AG20443 (cell line): ENCODE results near the gene IFFO2.

Experiments used
- DNase-seq: peaks from one replicate; pipeline ENCODE4 v3.0.0; 2012; ENCODE audit warnings: low spot score, mixed read lengths

IFFO2 gene

GRCh38 chr1:18936814-18937481 is 19.5 kb downstream of the IFFO2 start:
- DNase-seq = no peak

GRCh38 chr1:18936471-18936813 is 20.0 kb downstream of the IFFO2 start:
- no peak for DNase-seq

DNA sequence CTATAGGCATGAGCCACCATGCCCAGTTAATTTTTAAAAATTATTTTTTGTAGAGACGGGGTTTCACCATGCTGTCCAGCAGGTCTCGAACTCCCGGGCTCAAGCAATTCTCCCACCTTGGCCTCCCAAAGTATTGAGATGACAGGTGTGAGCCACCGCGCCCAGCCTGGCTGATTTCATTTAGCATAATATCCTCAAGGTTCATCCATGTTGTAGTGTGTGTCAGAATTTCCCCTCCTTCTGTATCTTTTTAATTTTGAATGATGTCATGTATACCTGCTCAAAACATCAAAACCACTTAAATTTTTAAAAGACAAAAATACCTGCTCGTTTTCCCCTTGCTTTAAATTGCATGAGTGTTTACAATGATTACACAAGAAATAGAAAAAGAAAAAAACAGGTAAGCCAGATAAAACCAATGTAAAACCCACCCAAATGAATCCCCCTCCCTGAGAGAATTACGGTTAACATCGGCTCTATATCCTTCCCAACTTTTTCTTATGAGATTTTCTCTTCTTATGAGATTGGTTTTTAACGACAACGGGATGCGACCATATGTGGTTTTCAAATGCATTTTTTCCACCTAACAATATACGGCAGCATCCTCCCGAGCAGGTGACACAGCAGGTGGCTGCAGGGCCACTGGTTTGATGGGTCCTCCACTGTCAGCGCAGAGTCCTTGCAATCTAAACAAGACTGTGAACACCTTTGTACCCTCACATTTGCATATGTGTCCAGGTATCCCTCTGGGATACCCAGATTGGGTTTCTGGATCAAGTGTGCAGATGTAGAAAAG is 22.1 kb downstream of the IFFO2 start:
- no peak for DNase-seq

GRCh38 chr1:18932879-18933278 is 23.6 kb downstream of the IFFO2 start:
- no peak for DNase-seq

DNA sequence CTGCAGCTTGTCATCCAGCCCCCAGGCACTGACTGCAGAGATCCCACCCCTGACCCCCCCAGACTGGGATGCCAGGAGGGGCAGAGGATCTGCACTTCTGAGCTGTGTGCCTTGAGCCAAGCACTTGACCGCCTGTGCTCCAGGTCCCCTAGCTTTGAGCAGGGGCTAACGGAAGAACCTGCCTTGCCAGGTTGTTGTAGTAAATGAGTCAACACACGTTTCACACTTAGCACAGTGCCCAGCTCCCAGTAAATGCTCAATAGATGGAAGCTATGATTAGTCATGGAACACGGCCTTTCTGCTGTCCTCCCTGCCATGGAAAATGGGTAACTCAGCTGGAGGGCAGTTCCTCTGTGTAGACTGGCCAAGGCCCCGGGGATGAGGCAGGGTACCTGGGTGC is 24.1 kb downstream of the IFFO2 start:
- no peak for DNase-seq

DNA sequence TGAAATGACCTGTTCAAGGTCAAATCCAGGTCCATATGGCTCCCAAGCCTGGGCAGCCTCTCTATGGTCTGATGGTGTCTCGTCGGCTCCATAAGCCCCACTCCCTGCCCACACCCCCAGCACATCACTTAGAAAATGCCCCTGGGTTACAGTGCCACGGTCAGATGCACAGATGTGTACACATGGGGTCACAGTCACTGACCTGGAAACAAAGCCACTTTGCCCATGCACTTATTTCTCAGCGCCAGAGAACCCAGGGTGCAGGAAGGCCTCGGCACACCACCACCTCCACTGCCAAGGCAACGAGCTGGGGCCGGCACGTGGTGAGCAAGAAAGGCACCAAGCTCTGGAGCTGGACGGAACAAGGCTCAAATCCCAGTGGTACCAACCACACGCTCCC is 24.7 kb downstream of the IFFO2 start:
- DNase-seq = no peak

DNA sequence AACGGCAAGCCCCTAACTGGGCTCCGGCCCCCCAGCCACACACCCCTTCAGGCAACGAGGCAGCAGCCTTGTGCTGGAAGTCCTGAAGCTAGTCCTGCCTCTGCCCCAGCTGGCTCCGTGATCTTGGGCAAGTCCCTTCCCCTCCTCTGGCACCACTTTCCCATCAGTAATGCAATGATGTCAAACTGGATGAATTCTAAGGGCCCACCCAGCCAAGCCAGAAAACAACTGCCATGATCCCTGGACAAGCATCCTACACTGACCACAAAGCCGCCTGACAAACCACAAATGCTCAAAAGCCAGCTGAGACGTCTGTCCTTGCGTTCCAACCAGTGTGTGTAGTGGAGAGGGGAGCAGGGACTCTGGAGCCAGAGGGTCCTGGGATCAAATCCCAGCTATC is 26.8 kb downstream of the IFFO2 start:
- peak; percentile 71 for DNase-seq

DNA sequence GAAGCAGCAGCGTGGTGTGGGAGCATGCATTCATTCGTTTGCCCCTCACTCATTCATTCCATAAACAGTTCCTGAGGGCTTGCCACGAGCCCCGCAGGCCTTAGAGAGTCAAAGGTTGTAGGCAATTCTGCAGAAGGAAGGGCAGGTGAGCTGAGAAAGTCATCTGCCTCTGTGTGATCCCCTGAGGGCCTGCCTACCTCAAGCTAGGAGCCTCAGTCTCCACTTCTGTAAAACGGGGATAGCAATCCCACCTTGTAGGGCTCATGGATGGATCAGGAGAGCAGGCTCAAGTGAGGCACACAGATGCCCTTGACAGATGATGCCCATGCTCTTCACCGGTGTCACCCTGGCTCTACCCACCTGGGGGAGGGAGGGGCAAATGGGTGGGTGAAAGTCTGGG is 27.5 kb downstream of the IFFO2 start:
- DNase-seq = no peak

DNA sequence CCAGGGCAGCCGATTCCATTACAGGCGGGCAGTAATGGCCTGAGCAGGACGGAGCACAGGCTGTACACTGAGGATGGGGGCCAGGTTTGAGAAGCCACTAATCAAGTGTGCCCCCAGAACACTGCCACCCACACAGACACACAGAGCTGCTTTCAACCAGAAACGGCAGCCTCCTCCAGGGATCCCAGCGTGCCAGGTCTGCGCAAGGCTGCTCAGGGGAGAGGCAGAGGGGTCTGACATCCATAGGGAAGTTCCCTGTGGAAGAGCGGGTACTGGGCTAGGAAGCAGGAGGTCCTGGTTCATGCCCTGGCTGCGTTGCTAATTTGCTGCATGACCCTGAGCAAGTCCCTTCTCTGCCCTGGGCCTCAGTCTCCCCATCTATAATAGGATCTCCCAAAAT is 28.1 kb downstream of the IFFO2 start:
- DNase-seq = no peak

DNA sequence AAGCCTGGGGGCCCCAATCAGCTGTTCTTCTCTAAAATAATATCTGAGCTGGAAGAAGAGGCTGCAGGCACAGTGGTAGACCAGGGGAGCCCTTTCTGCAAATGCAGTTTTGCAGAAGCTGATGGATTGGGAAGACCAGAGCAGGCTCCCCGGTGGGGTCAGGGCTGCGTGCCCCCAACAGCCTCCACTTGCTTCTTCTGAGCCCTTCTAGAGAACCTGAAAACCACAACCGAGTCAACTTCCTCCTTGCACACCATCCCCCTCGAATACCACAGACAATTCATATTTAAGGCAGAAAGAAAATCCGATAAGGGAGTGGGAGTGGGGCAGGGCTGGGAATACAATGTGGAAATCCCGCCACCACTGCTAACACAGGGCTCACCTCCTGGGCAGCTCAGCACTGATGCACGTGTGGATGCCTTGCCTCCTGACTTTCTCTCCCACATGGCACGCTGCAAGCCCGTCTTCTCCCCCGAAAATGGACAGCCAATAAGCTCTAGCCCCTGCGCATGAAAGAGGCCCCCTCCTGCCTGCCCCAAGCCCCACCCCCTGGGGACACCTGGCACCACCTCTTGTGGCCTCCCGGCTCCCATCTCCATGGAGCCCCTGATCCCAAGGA is 28.7 kb downstream of the IFFO2 start:
- DNase-seq = no peak

- no peak for DNase-seq
Measured at GRCh38 chr1:18927082-18927653, 29.3 kb downstream of the IFFO2 start.

DNA sequence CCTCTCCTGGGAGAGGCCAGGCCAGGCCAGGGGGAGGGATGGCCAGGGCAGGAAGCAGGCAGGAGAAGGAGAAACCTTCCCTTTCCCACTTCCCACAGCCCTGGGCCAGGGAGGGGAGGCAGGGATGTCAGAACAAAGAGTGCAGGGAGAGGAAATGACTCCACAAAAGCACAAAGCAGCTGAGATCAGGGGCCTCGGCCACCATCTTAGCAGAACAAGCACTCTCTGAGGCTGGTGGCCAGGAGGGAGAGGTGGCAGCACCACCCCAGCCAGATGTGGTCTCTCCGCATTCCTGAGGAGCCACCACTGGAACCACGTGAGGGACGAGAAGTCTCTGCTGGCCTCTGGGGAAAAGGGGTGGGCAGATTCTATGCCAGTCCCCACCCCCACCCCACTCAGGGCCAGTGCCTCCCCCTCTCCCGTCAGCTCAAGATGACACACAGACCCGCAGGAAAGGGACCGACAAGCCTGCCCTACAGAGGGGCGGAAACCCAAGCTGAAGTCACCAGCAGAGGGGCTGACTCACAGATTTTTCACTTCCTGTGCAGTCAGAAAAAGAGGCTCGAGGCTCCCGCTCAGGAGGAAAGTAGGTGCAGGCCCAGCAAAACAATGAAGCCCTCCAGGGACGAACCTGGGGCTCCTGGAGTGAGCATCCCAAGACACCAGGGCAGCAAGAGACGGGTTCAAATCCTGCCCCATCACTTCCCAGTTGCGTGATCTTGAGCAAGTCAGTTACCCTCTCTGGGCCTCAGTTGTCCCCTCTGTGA is 30.0 kb downstream of the IFFO2 start:
- peak; percentile 94 for DNase-seq

DNA sequence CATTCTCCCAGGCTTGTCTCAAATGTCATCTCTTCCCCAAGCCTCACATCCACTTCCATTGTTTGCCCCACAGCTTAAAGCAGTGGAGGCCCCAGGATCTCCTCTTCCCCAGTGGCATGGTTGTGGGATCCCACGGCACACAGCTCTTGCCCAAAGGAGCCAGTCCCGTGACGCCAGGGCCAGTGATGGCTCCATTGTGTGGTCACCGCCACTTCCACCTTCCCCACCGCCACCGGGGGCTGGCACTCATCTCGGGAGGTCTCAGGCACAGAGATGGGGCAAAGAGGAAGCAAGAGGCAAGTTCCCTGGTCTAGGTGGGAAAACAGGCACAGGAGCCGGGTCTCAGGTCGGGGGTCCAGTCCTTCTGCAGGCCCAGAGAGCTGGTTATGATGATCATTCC is 31.2 kb downstream of the IFFO2 start:
- no peak for DNase-seq

DNA sequence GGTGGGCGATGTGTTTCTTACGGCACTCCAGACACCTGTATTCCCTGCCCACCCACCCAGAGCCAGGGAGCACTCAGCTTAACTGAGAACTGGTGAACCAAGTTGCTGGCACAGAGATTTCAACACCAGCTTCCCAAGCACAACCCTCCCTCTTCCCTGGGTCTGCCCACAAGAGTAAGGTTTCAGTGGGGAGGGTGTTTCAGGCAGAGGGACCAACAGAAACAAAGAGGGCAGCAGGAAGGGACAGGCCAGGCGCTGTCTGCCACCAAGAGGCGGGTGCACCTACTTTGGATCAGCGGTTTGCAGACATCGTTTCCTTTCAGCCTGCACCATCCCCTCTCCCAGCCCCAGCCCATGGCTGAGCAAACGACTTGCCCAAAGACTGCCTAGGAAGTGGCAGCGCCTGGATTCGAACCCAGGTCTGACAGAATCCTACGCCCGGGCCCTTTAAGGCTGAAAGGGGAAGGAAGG is 32.2 kb downstream of the IFFO2 start:
- DNase-seq = peak; percentile 45

GRCh38 chr1:18923756-18924211 is 32.7 kb downstream of the IFFO2 start:
- no peak for DNase-seq

GRCh38 chr1:18922848-18923755 is 33.4 kb downstream of the IFFO2 start:
- no peak for DNase-seq

DNA sequence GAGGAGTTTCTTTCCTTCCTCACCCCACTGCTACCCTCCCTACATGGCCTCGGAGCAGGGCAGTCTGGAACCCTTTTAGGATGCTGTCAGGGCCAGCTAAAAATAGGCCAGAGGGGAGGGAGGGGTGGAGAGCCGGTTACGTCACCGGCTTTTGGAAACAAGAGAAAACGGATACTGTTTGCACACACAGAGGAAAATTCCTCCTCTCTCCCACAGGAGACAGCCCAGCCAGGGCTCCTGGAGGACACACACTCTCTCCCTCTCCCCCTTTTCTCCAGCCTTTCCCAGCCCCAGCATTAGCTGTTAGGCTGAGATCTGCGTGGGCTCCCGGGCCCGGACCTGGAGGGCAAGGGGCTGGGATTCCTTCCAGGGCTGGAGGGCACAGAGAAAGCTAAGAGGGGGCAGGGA is 34.2 kb downstream of the IFFO2 start:
- peak; percentile 93 for DNase-seq

GRCh38 chr1:18921516-18922251 is 34.8 kb downstream of the IFFO2 start:
- DNase-seq = no peak

GRCh38 chr1:18920931-18921330 is 35.5 kb downstream of the IFFO2 start:
- no peak for DNase-seq

GRCh38 chr1:18919956-18920355 is 36.5 kb downstream of the IFFO2 start:
- DNase-seq = no peak
